Vagina (tissue), 2 donors: ENCODE measurements around the gene GRM7.

Experiments
- CTCF ChIP-seq, 3 experiments: fragments of 450-650 bp in 2 of 3; fragments of 200-600 bp in 1 of 3; sonication (generic) in 1 of 3; IDR thresholded peaks; one replicate each; pipeline ENCODE4 v1.5.1; 2017 to 2019; ENCODE audit warnings: antibody characterized with exemption in 3 of 3, mild to moderate bottlenecking in 2 of 3, moderate library complexity in 2 of 3
- POLR2A ChIP-seq, 2 donors: fragments of 450-650 bp; IDR thresholded peaks; one replicate each; pipeline ENCODE4 v1.6.1; 2017; ENCODE audit warnings: antibody characterized with exemption in 2 of 2, mild to moderate bottlenecking in 2 of 2, moderate library complexity in 2 of 2

DNA sequence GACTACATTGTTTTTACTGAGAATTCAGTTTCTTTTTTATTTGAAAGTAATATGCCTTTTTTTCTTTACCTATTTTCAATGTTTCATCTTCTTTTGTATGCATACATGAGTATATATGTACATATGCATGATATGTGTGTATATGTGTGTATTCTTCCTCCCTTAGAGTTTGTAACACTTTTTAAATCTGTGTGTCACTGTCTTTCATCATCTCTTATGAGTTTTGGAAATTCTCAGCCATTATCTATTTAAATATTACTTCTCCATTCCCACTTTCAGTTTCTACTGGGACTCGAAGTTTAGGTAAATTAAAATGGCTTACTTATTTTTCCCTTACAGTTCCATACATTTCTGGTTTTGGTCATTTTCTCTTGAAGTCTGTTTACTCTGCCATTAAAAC lies 754.1 kb downstream of the GRM7 start:
- TF ChIP-seq POLR2A (IDR thresholded peaks at IDR 0.05) (no peak), CTCF (IDR thresholded peaks at IDR 0.05) (no peak)
